HL-60 (cell line): ENCODE results near the gene MBD4.
"Not testable (repeated sequence)": the region's sequence is repeated elsewhere in the genome, so short reads cannot be mapped to it uniquely, and the experiment has no call there.

Experiments used
- DNase-seq, 2 experiments: peaks; one replicate each; pipeline ENCODE4 v3.0.0-alpha.2; 2010 to 2020; ENCODE audit warnings: low read depth in 1 of 2, low spot score in 1 of 2
- H3K27ac ChIP-seq: fragments of 250-450 bp; sonication (Bioruptor Pico); replicated peaks from 2 replicates; pipeline ENCODE4 v1.5.1; 2020; ENCODE audit warnings: mild to moderate bottlenecking, moderate library complexity
- H3K27me3 ChIP-seq: fragments of 250-450 bp; sonication (Bioruptor Pico); 2 replicates; pipeline ENCODE4 v1.5.1; 2021; ENCODE audit warnings: mild to moderate bottlenecking, moderate library complexity; ENCODE audit not compliant: insufficient read depth, poor library complexity, severe bottlenecking
- H3K4me3 ChIP-seq: replicated peaks from 2 replicates; pipeline ENCODE4 v1.5.1; 2011; ENCODE audit warnings: mild to moderate bottlenecking, control low read depth, low read length; ENCODE audit not compliant: insufficient read depth
- CTCF ChIP-seq: IDR thresholded peaks from one replicate; pipeline ENCODE4 v1.5.1; 2011; ENCODE audit warnings: low read length, control low read depth, inconsistent platforms; ENCODE audit not compliant: insufficient read depth
- GABPA ChIP-seq: IDR thresholded peaks from 2 replicates; pipeline ENCODE4 v1.6.1; 2012; ENCODE audit warnings: low read depth
- POLR2AphosphoS5 ChIP-seq: IDR thresholded peaks from 2 replicates; pipeline ENCODE4 v1.6.1; 2012; ENCODE audit warnings: low read depth
- REST ChIP-seq: IDR thresholded peaks from 2 replicates; pipeline ENCODE4 v1.6.1; 2012; ENCODE audit warnings: low read depth; ENCODE audit not compliant: insufficient replicate concordance
- SPI1 ChIP-seq: IDR thresholded peaks from 2 replicates; pipeline ENCODE4 v1.6.1; 2012; ENCODE audit warnings: low read depth, mild to moderate bottlenecking, borderline replicate concordance

MBD4 gene

GRCh38 chr3:129481766-129482332 lies 42.1 kb upstream of the MBD4 start:
- peak in 1 of 2 experiments; percentile 12 for DNase-seq
- Histone ChIP-seq H3K27me3 (no peaks in the 10 kb centered on the region), H3K27ac (no peak overlapping the region), H3K4me3 (no peak overlapping the region)
- TF ChIP-seq REST = no peak
- no peak for TF ChIP-seq CTCF
- no peak for TF ChIP-seq GABPA
- TF ChIP-seq POLR2AphosphoS5 = no peak
- TF ChIP-seq SPI1 = no peak

DNA sequence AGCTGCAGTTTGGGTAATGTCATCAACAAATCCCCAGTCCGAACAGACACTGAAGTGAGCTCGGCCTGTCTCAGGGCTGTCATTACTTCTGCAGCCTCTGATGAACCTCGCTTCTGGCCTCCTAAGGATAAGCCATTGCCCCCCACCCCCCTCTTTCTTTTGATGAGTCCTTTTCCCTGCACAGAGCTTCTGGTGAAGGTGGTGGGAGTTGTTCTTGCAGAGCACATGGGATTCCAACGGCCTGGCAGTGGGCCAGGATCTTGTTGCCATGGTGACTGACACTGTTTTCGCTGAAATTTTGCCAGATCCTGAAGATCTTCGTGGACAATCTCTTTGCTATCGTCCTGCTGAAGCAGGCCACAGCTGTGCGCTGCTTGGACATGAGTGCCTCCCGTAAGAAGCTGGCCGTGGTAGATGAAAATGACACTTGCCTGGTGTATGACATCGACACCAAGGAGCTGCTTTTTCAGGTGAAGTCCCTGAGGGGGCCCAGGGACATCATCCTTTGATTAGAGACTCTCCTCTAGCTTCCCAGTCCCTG lies 41.5 kb upstream of the MBD4 start:
- not testable (repeated sequence) for H3K27me3 ChIP-seq, DNase-seq, H3K27ac ChIP-seq, H3K4me3 ChIP-seq

GRCh38 chr3:129476586-129476985 lies 36.8 kb upstream of the MBD4 start:
- Histone ChIP-seq H3K27ac (no peak overlapping the region), H3K4me3 (no peak overlapping the region), H3K27me3 (no peaks in the 10 kb centered on the region)
- DNase-seq = no peak
- TF ChIP-seq REST (no peak), CTCF (no peak), GABPA (no peak), POLR2AphosphoS5 (no peak), SPI1 (no peak)

DNA sequence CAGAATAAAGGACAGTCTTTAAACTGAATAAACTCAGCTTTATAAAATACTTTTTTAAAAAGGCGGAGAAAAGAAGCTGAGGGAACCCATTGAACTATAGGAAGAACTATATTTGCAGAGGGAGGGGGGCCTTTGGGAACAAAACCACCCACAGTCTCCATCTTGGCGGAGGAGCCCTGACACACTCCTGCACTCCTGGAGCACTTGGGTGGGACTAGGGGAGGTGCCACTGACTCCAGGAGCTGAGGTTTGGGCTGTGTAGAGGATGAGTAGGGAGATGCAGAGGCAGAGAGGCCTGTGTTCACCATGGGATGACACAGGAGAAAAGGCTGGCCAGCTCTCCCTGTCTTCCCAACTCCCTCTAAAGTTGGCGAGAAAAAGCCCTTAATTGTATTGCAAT lies 36.1 kb upstream of the MBD4 start:
- TF ChIP-seq REST (no peak), GABPA (no peak), SPI1 (no peak), CTCF (no peak), POLR2AphosphoS5 (no peak)
- H3K27ac ChIP-seq = no peak overlapping the region
- H3K27me3 ChIP-seq = no peaks in the 10 kb centered on the region
- H3K4me3 ChIP-seq = no peak overlapping the region
- no peak for DNase-seq
